WTC11 (cell line): Measurements from ENCODE around the gene GABRB2. TPM values are rescaled to one million over a fixed set of nuclear protein-coding genes. Genes with fewer than 3 reads are reported as not detected.
"Not testable (repeated sequence)": the region's sequence is repeated elsewhere in the genome, so short reads cannot be mapped to it uniquely, and the experiment has no call there.

Experiments used
- ATAC-seq: fragments of 200-7000 bp; cut with Tn5 transposase; 2 replicates; pipeline ENCODE4 v1.10.0; 2021; ENCODE audit warnings: mild to moderate bottlenecking, moderate library complexity
- CTCF ChIA-PET: fragments of 300-600 bp; sonication (Branson Sonifier 250); formaldehyde crosslinking; loops from one replicate; lab custom pipeline; 2021; ENCODE audit warnings: antibody characterized with exemption; lab: Charles Lee
- POLR2A ChIA-PET: fragments of 350-600 bp; sonication (Branson Sonifier 250); formaldehyde crosslinking; loops from one replicate; lab custom pipeline; 2021; ENCODE audit warnings: antibody characterized with exemption; lab: Charles Lee
- DNase-seq: peaks from one replicate; pipeline ENCODE4 v3.0.0; 2021; ENCODE audit warnings: low spot score
- H3K27ac Mint-ChIP-seq: 2 replicates; pipeline ENCODE4 v1.8.0; 2021; ENCODE audit warnings: mixed read lengths
- H3K27me3 Mint-ChIP-seq: 2 replicates; pipeline ENCODE4 v1.8.0; 2021; ENCODE audit warnings: low read depth, mild to moderate bottlenecking, moderate library complexity, mixed read lengths
- H3K36me3 Mint-ChIP-seq: 2 replicates; pipeline ENCODE4 v1.8.0; 2021; ENCODE audit warnings: mixed read lengths
- H3K4me1 Mint-ChIP-seq: 2 replicates; pipeline ENCODE4 v1.8.0; 2022; ENCODE audit warnings: mixed read lengths
- H3K4me3 Mint-ChIP-seq: 2 replicates; pipeline ENCODE4 v1.8.0; 2021; ENCODE audit warnings: mild to moderate bottlenecking, moderate library complexity, mixed read lengths
- H3K9me3 Mint-ChIP-seq: 2 replicates; pipeline ENCODE4 v1.8.0; 2021; ENCODE audit warnings: mixed read lengths
- AR ChIP-seq: fragments of 250-450 bp; sonication (Bioruptor Pico); IDR thresholded peaks from 2 replicates; pipeline ENCODE4 v1.9.0; 2021; ENCODE audit warnings: mild to moderate bottlenecking
- CREB1 ChIP-seq: sonication (generic); formaldehyde crosslinking; IDR thresholded peaks from 2 replicates; pipeline ENCODE4 v1.8.0; 2023; ENCODE audit warnings: mild to moderate bottlenecking, missing genetic modification reagents
- E2F5 ChIP-seq: sonication (generic); formaldehyde crosslinking; IDR thresholded peaks from 2 replicates; pipeline ENCODE4 v1.8.1; 2022; ENCODE audit warnings: mild to moderate bottlenecking, moderate library complexity, missing genetic modification reagents
- ERG ChIP-seq: fragments of 250-450 bp; sonication (Bioruptor Pico); IDR thresholded peaks from 2 replicates; pipeline ENCODE4 v1.8.0; 2021; ENCODE audit warnings: mild to moderate bottlenecking
- GTF2I ChIP-seq: fragments of 250-450 bp; sonication (Bioruptor Pico); conservative IDR thresholded peaks from 2 replicates; pipeline ENCODE4 v1.4.0; 2021; ENCODE audit warnings: mild to moderate bottlenecking
- JAZF1 ChIP-seq: fragments of 250-450 bp; sonication (Bioruptor Pico); IDR thresholded peaks from 2 replicates; pipeline ENCODE4 v1.9.0; 2021; ENCODE audit warnings: moderate library complexity, mild to moderate bottlenecking, inconsistent platforms
- MYBL2 ChIP-seq: sonication (generic); formaldehyde crosslinking; IDR thresholded peaks from 2 replicates; pipeline ENCODE4 v1.8.1; 2023; ENCODE audit warnings: mild to moderate bottlenecking, moderate library complexity, missing genetic modification reagents
- PRDM15 ChIP-seq: sonication (generic); formaldehyde crosslinking; IDR thresholded peaks from 2 replicates; pipeline ENCODE4 v1.8.0; 2022; ENCODE audit warnings: missing genetic modification reagents
- PRRX2 ChIP-seq: fragments of 250-450 bp; sonication (Bioruptor Pico); IDR thresholded peaks from 2 replicates; pipeline ENCODE4 v1.8.0; 2021; ENCODE audit warnings: mild to moderate bottlenecking
- RORB ChIP-seq: fragments of 250-450 bp; sonication (Bioruptor Pico); IDR thresholded peaks from 2 replicates; pipeline ENCODE4 v1.9.0; 2021; ENCODE audit warnings: mild to moderate bottlenecking
- SMAD3 ChIP-seq: sonication (generic); formaldehyde crosslinking; IDR thresholded peaks from 2 replicates; pipeline ENCODE4 v1.8.0; 2022; ENCODE audit warnings: missing genetic modification reagents, mild to moderate bottlenecking, borderline replicate concordance
- TEAD1 ChIP-seq: sonication (generic); formaldehyde crosslinking; IDR thresholded peaks from 2 replicates; pipeline ENCODE4 v1.8.0; 2022; ENCODE audit warnings: mild to moderate bottlenecking, missing genetic modification reagents
- TP53 ChIP-seq: sonication (generic); formaldehyde crosslinking; IDR thresholded peaks from 2 replicates; pipeline ENCODE4 v1.8.1; 2023; ENCODE audit warnings: mild to moderate bottlenecking, missing genetic modification reagents
- USF1 ChIP-seq: sonication (generic); formaldehyde crosslinking; IDR thresholded peaks from 2 replicates; pipeline ENCODE4 v1.8.0; 2022; ENCODE audit warnings: mild to moderate bottlenecking, missing genetic modification reagents
- ZBTB21 ChIP-seq: sonication (generic); formaldehyde crosslinking; IDR thresholded peaks from 2 replicates; pipeline ENCODE4 v1.8.1; 2023; ENCODE audit warnings: mild to moderate bottlenecking, missing genetic modification reagents, borderline replicate concordance
- ZBTB43 ChIP-seq: sonication (generic); formaldehyde crosslinking; IDR thresholded peaks from 2 replicates; pipeline ENCODE4 v1.8.1; 2023; ENCODE audit warnings: mild to moderate bottlenecking, missing genetic modification reagents
- ZNF263 ChIP-seq: sonication (generic); formaldehyde crosslinking; IDR thresholded peaks from 2 replicates; pipeline ENCODE4 v1.8.1; 2022; ENCODE audit warnings: low read depth, mild to moderate bottlenecking, moderate library complexity, missing genetic modification reagents
- ZNF317 ChIP-seq: sonication (generic); formaldehyde crosslinking; IDR thresholded peaks from 2 replicates; pipeline ENCODE4 v1.8.1; 2023; ENCODE audit warnings: low read depth, mild to moderate bottlenecking, moderate library complexity, missing genetic modification reagents, borderline replicate concordance
- ZNF425 ChIP-seq: fragments of 250-450 bp; sonication (Bioruptor Pico); conservative IDR thresholded peaks from 2 replicates; pipeline ENCODE4 v1.9.0; 2021; ENCODE audit warnings: mild to moderate bottlenecking
- ZNF671 ChIP-seq: fragments of 250-450 bp; sonication (Bioruptor Pico); IDR thresholded peaks from 2 replicates; pipeline ENCODE4 v1.8.0; 2021; ENCODE audit warnings: mild to moderate bottlenecking
- total RNA-seq: library from RNA; stranded (reverse); gene quantifications from 3 replicates; pipeline ENCODE4 v1.2.3, GENCODE V29; 2021

GABRB2 gene
- total RNA-seq, 1 experiment from 2014 or later = 0.79 TPM

GRCh38 chr5:161507591-161507990 is 38.9 kb downstream of the GABRB2 start (continued):
- TF ChIP-seq AR (CRISPR knock-in tag) = no peak
- no peak for TF ChIP-seq MYBL2 (CRISPR knock-in tag)
- no peak for TF ChIP-seq ZNF671 (CRISPR knock-in tag)
- no peak for TF ChIP-seq SMAD3 (CRISPR knock-in tag)
- TF ChIP-seq ZBTB21 (CRISPR knock-in tag) = no peak
- no peak for TF ChIP-seq TP53 (CRISPR knock-in tag)
- no peak for TF ChIP-seq USF1 (CRISPR knock-in tag)

GRCh38 chr5:161505160-161505559 is 41.4 kb downstream of the GABRB2 start:
- not testable (repeated sequence) for H3K27me3 Mint-ChIP-seq, H3K4me1 Mint-ChIP-seq, ATAC-seq

GRCh38 chr5:161498531-161498930 is 48.0 kb downstream of the GABRB2 start:
- CTCF ChIA-PET = no interaction called here
- H3K4me3 Mint-ChIP-seq = no peak overlapping the region
- no peak overlapping the region for H3K27ac Mint-ChIP-seq
- no peaks in the 10 kb centered on the region for H3K4me1 Mint-ChIP-seq
- H3K36me3 Mint-ChIP-seq = peaks cover 7% of the 10 kb centered on the region
- no peak for ATAC-seq
- H3K9me3 Mint-ChIP-seq = peaks cover 32% of the 10 kb centered on the region
- DNase-seq = no peak
- POLR2A ChIA-PET = no interaction called here
- no peaks in the 10 kb centered on the region for H3K27me3 Mint-ChIP-seq
- TF ChIP-seq RORB (CRISPR knock-in tag) = no peak
- no peak for TF ChIP-seq SMAD3 (CRISPR knock-in tag)
- no peak for TF ChIP-seq ZNF425
- TF ChIP-seq MYBL2 (CRISPR knock-in tag) = no peak
- TF ChIP-seq ZNF671 (CRISPR knock-in tag) = no peak
- no peak for TF ChIP-seq TEAD1 (CRISPR knock-in tag)
- TF ChIP-seq ZBTB43 = no peak
- TF ChIP-seq ZNF263 (CRISPR knock-in tag) = no peak
- no peak for TF ChIP-seq CREB1 (CRISPR knock-in tag)
- TF ChIP-seq PRDM15 = no peak
- no peak for TF ChIP-seq ZNF317 (CRISPR knock-in tag)
- no peak for TF ChIP-seq PRRX2 (CRISPR knock-in tag)
- no peak for TF ChIP-seq ERG (CRISPR knock-in tag)
- no peak for TF ChIP-seq GTF2I (CRISPR knock-in tag)
- TF ChIP-seq JAZF1 (CRISPR knock-in tag) = no peak
- no peak for TF ChIP-seq E2F5 (CRISPR knock-in tag)

More at GRCh38 chr5:161505160-161505559, 41.4 kb downstream of the GABRB2 start:
- H3K9me3 Mint-ChIP-seq, POLR2A ChIA-PET, H3K36me3 Mint-ChIP-seq, H3K4me3 Mint-ChIP-seq, H3K27ac Mint-ChIP-seq, CTCF ChIA-PET, DNase-seq: not testable (repeated sequence)
